Heart left ventricle (tissue), 13 donors: ENCODE results near the gene DAGLA.

Experiments
- POLR2A ChIP-seq, 2 donors: fragments of 450-650 bp; IDR thresholded peaks; one replicate each; pipeline ENCODE4 v1.6.1; 2017; ENCODE audit warnings: antibody characterized with exemption in 2 of 2, mild to moderate bottlenecking in 2 of 2, moderate library complexity in 2 of 2
- TF ChIP-seq, protein P1 (sequence below), 12 donors: fragments of 200-600 bp; sonication (generic) in 4 of 12; IDR thresholded peaks; one replicate each; pipeline versions ENCODE4 v1.5.0 to v1.8.0; 2018 to 2022; ENCODE audit warnings: antibody characterized with exemption in 12 of 12, mild to moderate bottlenecking in 5 of 12
- donor health status: ischemic (EF 13 %, LVEDD 7.1; RV severe dilation, severe dysfunction).
- donor health status: DM: no; HTN: yes; CAD: no.
- donor health status: DM: no; HTN: no; CAD: no.
- donor health status: ischemic (EF 25% LVEDD 6.9; RV normal size, moderate dysfunction).
- donor health status: ischemic (EF 25% LVEDD 5.7; RV mildly dilated, moderate dysfunction).
- donor health status: ischemic (EF 35%, LVEDD 5.7; RV mildly dilated, moderate dysfunction).
- donor health status: nonischemic (EF 11% LVEDD 7.7; RV severe dilation, severe dysfunction).
- donor health status: DM: yes; HTN: yes; CAD: no.
- donor health status: PGD.
- donor health status: ischemic (EF 29% LVEDD 5.4; RV normal size, mild dysfunction).
- donor health status: nonischemic (EF 23%, LVEDD 6.1; RV moderate dilation, normal function).

DNA sequence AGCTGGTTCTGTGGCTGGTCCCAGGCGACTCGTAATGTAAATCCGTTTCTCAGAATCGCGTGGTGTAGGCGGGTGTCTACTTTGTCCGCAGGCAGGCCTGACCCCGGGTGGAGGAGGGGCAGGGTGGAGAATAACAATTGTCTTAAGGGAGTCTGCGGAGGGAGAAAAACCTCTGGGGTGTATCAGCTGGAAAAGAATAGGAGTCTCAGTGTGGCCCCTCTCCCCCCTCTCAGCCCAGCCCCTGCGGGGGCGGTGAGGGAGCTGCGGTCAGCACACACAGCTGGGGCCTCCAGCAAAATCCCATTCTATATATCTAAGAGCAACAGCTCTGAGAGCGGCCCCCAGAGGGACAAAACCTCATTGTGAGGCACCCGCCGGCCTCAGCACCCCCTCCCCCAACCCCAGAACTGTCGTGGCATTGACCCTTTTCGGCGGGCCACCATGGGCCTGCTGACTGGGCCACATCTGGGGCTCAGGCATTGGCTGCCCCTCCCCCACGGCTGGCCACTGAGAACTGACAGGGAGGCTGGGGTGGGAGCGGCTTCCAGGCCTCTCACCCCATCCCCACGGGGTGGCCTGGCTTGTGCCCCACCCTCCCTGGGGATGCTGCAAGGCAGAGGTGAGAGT is 69.5 kb downstream of the DAGLA start:
- TF ChIP-seq, protein P1, sequence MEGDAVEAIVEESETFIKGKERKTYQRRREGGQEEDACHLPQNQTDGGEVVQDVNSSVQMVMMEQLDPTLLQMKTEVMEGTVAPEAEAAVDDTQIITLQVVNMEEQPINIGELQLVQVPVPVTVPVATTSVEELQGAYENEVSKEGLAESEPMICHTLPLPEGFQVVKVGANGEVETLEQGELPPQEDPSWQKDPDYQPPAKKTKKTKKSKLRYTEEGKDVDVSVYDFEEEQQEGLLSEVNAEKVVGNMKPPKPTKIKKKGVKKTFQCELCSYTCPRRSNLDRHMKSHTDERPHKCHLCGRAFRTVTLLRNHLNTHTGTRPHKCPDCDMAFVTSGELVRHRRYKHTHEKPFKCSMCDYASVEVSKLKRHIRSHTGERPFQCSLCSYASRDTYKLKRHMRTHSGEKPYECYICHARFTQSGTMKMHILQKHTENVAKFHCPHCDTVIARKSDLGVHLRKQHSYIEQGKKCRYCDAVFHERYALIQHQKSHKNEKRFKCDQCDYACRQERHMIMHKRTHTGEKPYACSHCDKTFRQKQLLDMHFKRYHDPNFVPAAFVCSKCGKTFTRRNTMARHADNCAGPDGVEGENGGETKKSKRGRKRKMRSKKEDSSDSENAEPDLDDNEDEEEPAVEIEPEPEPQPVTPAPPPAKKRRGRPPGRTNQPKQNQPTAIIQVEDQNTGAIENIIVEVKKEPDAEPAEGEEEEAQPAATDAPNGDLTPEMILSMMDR (IDR thresholded peaks at IDR 0.05), result no peak
- no peak for TF ChIP-seq POLR2A (IDR thresholded peaks at IDR 0.05)
